Right atrium auricular region (tissue), 2 donors: ENCODE data around the gene MAN1C1. TPM values are rescaled to one million over a fixed set of nuclear protein-coding genes. Genes with fewer than 3 reads are reported as not detected.

Source experiments
- DNase-seq: peaks from one replicate; pipeline ENCODE4 v3.0.0-alpha.2; 2019; ENCODE audit warnings: low spot score
- H3K27ac ChIP-seq, 2 donors: fragments of 200-600 bp; sonication (generic); 1 replicate in 1 of 2; 2 replicates in 1 of 2; pipeline ENCODE4 v1.5.1; 2016 to 2019
- H3K27me3 ChIP-seq, 2 donors: fragments of 200-600 bp; sonication (generic); one replicate each; pipeline versions ENCODE4 v1.5.1 to v1.6.0; 2017 to 2019
- H3K36me3 ChIP-seq: fragments of 200-600 bp; sonication (generic); one replicate; pipeline ENCODE4 v1.5.1; 2016
- H3K4me1 ChIP-seq, 2 donors: fragments of 200-600 bp; sonication (generic); one replicate each; pipeline versions ENCODE4 v1.5.1 to v1.6.0; 2017 to 2019
- H3K4me3 ChIP-seq, 2 donors: fragments of 200-600 bp; sonication (generic); 1 replicate in 1 of 2; 2 replicates in 1 of 2; pipeline ENCODE4 v1.5.1; 2017 to 2019; ENCODE audit warnings: mild to moderate bottlenecking in 1 of 2, moderate library complexity in 1 of 2
- H3K9me3 ChIP-seq, 2 donors: fragments of 200-600 bp; sonication (generic); one replicate each; pipeline ENCODE4 v1.5.1; 2019
- total RNA-seq, 2 donors: library from RNA; depleted of rRNA; stranded (reverse); fragments of >200 nt; gene quantifications; one replicate each; pipeline ENCODE4 v1.1.0, GENCODE V29; 2016
- TF ChIP-seq, protein P1 (sequence below), 2 donors: fragments of 200-600 bp; sonication (generic); IDR thresholded peaks; one replicate each; pipeline ENCODE4 v1.5.1; 2019; ENCODE audit warnings: antibody characterized with exemption in 2 of 2

The MAN1C1 gene
- total RNA-seq, 2 donors from 2014 or later: 9.4 to 13.6 TPM

GRCh38 chr1:25570798-25571521 lies 45.6 kb upstream of the MAN1C1 start:
- H3K4me1 ChIP-seq: peaks cover 0 to 31% of the 10 kb centered on the region in 2 donors
- no peaks in the 10 kb centered on the region for H3K36me3 ChIP-seq
- no peaks in the 10 kb centered on the region for H3K9me3 ChIP-seq
- TF ChIP-seq, protein P1, sequence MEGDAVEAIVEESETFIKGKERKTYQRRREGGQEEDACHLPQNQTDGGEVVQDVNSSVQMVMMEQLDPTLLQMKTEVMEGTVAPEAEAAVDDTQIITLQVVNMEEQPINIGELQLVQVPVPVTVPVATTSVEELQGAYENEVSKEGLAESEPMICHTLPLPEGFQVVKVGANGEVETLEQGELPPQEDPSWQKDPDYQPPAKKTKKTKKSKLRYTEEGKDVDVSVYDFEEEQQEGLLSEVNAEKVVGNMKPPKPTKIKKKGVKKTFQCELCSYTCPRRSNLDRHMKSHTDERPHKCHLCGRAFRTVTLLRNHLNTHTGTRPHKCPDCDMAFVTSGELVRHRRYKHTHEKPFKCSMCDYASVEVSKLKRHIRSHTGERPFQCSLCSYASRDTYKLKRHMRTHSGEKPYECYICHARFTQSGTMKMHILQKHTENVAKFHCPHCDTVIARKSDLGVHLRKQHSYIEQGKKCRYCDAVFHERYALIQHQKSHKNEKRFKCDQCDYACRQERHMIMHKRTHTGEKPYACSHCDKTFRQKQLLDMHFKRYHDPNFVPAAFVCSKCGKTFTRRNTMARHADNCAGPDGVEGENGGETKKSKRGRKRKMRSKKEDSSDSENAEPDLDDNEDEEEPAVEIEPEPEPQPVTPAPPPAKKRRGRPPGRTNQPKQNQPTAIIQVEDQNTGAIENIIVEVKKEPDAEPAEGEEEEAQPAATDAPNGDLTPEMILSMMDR (IDR thresholded peaks at IDR 0.05): no peak
- H3K27ac ChIP-seq: no peak overlapping the region
- no peak overlapping the region for H3K4me3 ChIP-seq
- H3K27me3 ChIP-seq: no peaks in the 10 kb centered on the region
- no peak for DNase-seq

DNA sequence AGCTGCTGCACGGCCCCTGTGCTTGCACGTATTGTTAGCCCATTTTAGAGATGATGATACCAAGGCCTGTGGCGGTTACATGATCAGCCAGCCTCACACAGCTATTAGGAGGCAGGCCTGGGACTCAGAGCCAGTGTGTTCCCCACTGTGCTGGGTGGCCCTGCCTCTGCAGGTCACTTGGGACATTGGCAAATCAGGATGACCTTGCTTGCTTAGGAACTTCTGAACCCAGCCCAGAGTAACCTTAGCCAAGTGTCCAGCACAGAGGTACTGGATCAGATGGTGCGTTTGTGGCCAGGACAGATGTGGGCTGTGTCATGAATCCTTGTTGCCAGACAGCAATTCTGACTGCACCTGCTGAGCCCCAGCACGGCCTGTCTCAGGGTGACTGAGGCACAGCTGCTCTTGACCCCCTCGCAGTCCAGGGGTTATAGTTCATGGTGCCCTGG lies 45.0 kb upstream of the MAN1C1 start:
- H3K4me3 ChIP-seq: no peak overlapping the region
- no peak overlapping the region for H3K27ac ChIP-seq
- H3K36me3 ChIP-seq: no peaks in the 10 kb centered on the region
- no peaks in the 10 kb centered on the region for H3K27me3 ChIP-seq
- H3K9me3 ChIP-seq: no peaks in the 10 kb centered on the region
- TF ChIP-seq, protein P1 (IDR thresholded peaks at IDR 0.05): no peak
- peaks cover 0 to 27% of the 10 kb centered on the region in 2 donors for H3K4me1 ChIP-seq
- no peak for DNase-seq

DNA sequence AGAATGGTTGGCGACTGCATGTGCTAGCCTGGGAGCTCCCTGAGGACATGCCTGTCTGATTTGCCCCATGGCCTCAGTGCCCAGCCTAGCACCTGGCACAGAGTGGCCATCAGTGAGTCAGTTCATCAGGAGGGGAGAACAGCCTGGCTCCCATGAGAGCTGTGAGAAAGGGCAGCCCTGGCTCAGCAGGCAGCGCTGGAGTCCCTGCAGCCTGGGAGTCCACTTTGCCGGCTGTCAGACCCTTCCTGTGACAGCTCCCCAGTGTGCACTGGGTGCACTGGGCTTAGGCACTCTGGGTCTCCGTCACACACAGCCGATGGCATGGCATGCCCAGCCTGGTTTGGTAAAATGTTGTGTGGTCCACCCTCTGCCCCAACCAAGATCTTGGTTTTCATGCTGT lies 44.5 kb upstream of the MAN1C1 start:
- Histone ChIP-seq H3K36me3 (no peaks in the 10 kb centered on the region), H3K27me3 (no peaks in the 10 kb centered on the region), H3K9me3 (no peaks in the 10 kb centered on the region), H3K4me3 (no peak overlapping the region), H3K27ac (no peak overlapping the region), H3K4me1 (peaks cover 0 to 22% of the 10 kb centered on the region in 2 donors)
- TF ChIP-seq, protein P1 (IDR thresholded peaks at IDR 0.05): no peak
- DNase-seq: no peak

GRCh38 chr1:25572708-25573590 lies 43.6 kb upstream of the MAN1C1 start:
- H3K4me1 ChIP-seq: peaks cover 0 to 13% of the 10 kb centered on the region in 2 donors
- DNase-seq: no peak
- no peak overlapping the region for H3K27ac ChIP-seq
- no peaks in the 10 kb centered on the region for H3K36me3 ChIP-seq
- TF ChIP-seq, protein P1 (IDR thresholded peaks at IDR 0.05): peak; percentile 57 to 70
- H3K27me3 ChIP-seq: no peaks in the 10 kb centered on the region
- no peak overlapping the region for H3K4me3 ChIP-seq
- H3K9me3 ChIP-seq: no peaks in the 10 kb centered on the region

GRCh38 chr1:25573591-25573930 lies 43.0 kb upstream of the MAN1C1 start:
- Histone ChIP-seq H3K36me3 (no peaks in the 10 kb centered on the region), H3K27ac (no peak overlapping the region), H3K4me1 (peaks cover 0 to 7% of the 10 kb centered on the region in 2 donors), H3K27me3 (no peaks in the 10 kb centered on the region), H3K9me3 (no peaks in the 10 kb centered on the region), H3K4me3 (no peak overlapping the region)
- TF ChIP-seq, protein P1 (IDR thresholded peaks at IDR 0.05): no peak
- DNase-seq: no peak
